ENCODE results near the gene TCERG1.

Gene TCERG1

DNA sequence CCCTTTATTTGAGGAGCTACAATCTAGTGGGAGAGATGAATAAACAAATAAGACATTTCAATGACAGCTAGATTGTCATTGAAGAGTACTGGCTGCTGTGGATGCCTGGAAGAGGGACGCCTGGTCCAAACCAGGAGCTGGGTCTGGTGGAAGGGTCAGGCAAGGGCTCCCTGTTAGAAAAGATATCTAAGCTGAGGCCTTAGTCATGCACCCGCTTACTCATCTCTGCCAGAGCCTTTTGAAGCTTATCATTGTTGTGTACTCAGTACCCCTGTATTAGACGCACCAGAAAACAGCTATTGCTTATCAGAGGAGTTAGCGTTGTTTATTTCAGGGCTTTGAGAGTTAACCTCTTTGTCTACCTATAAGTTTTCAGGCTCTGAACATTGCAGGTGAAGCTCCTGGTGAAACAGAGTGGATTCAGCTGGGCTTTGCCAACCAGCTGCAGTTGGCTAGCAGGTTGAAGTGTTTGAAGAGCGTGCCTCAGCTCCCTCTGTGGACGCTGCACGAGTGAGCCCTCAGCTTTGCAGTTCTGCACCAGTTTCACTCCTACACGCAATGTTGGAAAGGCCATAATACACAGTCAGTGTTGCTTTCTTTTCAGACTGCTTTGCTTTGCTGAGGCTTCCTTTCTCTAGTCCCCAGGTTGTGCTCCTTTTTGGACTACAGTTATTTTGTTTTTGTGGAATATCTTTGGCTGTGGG, 74.4 kb downstream of the TCERG1 start:
- H3K4me3 ChIP-seq (ENCODE audit: low read depth, low read length): no peak overlapping the region
- DNase-seq (ENCODE audit: low read depth): no peak
- TF ChIP-seq, protein P1, sequence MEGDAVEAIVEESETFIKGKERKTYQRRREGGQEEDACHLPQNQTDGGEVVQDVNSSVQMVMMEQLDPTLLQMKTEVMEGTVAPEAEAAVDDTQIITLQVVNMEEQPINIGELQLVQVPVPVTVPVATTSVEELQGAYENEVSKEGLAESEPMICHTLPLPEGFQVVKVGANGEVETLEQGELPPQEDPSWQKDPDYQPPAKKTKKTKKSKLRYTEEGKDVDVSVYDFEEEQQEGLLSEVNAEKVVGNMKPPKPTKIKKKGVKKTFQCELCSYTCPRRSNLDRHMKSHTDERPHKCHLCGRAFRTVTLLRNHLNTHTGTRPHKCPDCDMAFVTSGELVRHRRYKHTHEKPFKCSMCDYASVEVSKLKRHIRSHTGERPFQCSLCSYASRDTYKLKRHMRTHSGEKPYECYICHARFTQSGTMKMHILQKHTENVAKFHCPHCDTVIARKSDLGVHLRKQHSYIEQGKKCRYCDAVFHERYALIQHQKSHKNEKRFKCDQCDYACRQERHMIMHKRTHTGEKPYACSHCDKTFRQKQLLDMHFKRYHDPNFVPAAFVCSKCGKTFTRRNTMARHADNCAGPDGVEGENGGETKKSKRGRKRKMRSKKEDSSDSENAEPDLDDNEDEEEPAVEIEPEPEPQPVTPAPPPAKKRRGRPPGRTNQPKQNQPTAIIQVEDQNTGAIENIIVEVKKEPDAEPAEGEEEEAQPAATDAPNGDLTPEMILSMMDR (IDR thresholded peaks at IDR 0.05; ENCODE audit: insufficient read depth, low read depth, low read length, missing control alignments): no peak

DNA sequence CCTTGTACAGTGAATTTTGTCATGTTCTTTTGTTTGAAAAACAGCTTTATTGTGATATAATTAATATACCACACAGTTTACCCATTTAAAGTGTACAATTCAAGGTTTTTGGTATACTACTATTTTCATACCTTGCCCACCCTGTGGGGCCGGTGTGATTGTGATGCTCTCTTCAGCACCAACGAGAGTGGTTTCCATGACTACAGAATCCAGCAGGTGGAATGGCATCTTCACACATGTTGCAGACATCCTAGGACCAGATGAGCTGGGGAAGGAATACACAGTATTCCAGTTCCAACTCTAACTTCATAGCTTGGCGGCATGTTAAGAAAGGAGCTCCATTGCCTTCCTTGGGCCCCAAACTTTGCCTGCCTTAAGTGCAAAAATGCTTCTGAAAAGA, 76.6 kb downstream of the TCERG1 start:
- no peak for DNase-seq (ENCODE audit: low read depth)
- H3K4me3 ChIP-seq (ENCODE audit: low read depth, low read length): no peak overlapping the region
- TF ChIP-seq, protein P1 (IDR thresholded peaks at IDR 0.05; ENCODE audit: insufficient read depth, low read depth, low read length, missing control alignments): no peak

DNA sequence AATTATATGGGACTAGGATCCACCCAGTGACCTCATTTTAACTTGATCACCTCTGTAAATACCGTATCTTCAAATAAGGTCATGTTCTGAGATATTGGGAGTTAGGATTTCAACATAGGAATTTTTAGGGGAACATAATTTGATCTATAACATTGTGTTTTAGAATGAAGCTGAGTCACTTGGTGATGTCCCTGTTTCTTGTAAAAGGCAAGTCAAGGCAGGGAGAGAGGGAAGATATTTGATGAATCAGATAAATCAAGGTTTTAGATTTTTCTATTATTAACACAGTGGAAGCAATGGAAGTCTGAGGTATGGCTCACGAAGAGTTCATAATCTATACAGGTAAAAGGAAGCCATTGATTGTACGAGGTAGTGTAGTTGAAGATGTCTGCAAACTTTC, 80.7 kb downstream of the TCERG1 start:
- H3K4me3 ChIP-seq (ENCODE audit: low read depth, low read length): no peak overlapping the region
- TF ChIP-seq, protein P1 (IDR thresholded peaks at IDR 0.05; ENCODE audit: insufficient read depth, low read depth, low read length, missing control alignments): no peak
- DNase-seq (ENCODE audit: low read depth): no peak

DNA sequence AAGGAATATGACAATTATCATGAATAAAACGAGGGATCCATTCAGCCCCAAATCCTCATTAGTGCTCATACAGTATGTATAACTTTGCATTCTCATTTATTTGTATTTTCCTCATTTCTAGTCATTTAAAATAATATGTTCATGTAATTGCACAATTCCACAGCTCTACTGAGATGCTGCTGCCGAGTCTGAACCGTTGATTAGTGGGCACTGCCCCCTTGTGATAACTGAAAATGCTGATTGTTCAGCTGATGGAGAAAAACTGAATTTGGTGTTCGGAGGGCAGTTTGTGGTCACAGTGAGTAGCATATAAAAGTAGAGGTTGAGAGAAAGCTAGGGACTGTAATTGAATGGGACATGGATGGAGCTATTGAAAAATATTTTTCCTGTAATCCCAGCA, 81.1 kb downstream of the TCERG1 start:
- TF ChIP-seq, protein P1 (IDR thresholded peaks at IDR 0.05; ENCODE audit: insufficient read depth, low read depth, low read length, missing control alignments): no peak
- DNase-seq (ENCODE audit: low read depth): no peak

DNA sequence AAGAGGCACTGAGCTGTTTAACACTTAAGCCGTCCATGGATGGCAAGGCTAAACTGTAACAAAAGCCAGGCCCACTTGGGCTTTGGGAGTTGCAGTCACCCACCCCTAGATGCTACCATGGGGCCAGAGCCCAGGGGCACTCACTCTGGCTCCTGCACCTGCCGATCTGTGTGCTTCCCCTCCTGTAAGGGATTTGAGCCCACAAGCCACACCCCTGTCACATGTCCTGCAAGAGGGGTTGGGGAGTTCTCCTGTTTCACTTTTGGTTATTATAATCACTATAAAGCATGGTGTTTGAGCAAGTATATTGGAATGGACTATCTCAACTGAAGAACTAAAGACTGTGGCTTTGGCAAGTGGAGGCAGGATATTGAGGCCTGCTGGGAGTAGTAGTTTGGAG, 82.9 kb downstream of the TCERG1 start:
- DNase-seq (ENCODE audit: low read depth): peak; percentile 35
- TF ChIP-seq, protein P1 (IDR thresholded peaks at IDR 0.05; ENCODE audit: insufficient read depth, low read depth, low read length, missing control alignments): no peak
- H3K4me3 ChIP-seq (ENCODE audit: low read depth, low read length): no peak overlapping the region

More for the DNA sequence above, 81.1 kb downstream of the TCERG1 start:
- H3K4me3 ChIP-seq (ENCODE audit: low read depth, low read length): no peak overlapping the region

DNA sequence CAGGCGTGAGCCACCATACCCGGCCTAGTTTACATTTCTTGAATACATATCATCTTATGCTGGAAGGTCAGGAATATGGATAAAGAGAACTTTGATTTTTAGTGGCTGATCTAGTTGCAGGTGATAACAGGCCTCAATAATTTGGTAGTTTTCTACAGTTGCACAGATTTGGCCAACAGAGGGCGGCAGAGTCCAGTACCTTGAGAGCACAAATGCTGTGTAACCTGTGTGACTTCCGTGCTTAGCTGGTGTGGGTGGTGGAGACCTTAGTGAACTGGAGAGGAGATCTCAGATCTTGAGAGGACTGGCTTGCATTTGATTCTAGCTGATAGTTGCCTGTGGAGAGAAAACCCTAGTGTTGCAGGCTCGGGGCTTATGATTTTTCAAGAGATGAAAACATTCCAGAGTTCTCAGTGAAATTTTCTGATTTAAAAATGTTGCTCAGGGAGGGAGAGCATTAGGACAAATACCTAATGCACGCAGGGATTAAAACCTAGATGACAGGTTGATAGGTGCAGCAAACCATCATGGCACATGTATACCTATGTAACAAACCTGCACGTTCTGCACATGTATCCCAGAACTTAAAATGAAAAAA, 86.2 kb downstream of the TCERG1 start:
- peak; percentile 82 for DNase-seq (ENCODE audit: low read depth)
- TF ChIP-seq, protein P1 (IDR thresholded peaks at IDR 0.05; ENCODE audit: insufficient read depth, low read depth, low read length, missing control alignments): peak; percentile 85
- no peak overlapping the region for H3K4me3 ChIP-seq (ENCODE audit: low read depth, low read length)

Measured in GM12865 (cell line).